ENCODE results near the gene NR2E3.

GRCh38 chr15:71788646-71789579 is 21.4 kb upstream of the NR2E3 start:
- TF ChIP-seq CTCF (conservative IDR thresholded peaks at IDR 0.05; ENCODE audit: low read length), result no peak
- TF ChIP-seq EZH2phosphoT487 (IDR thresholded peaks at IDR 0.05; ENCODE audit: borderline replicate concordance, low read depth, low read length), result no peak

Measured in OCI-LY7 (cell line).